T-helper 2 cell treated with Interferon-gamma antibody and Interleukin-4, amounts not matched to agents 100 ng/mL and 5 ng/mL, for 36 hours (primary cell): ENCODE measurements around the gene NDUFS7. TPM values are rescaled to one million over a fixed set of nuclear protein-coding genes. Genes with fewer than 3 reads are reported as not detected.

ENCODE experiments used
- intact Hi-C: fragments of 100-400 bp; cut with micrococcal nuclease; formaldehyde crosslinking; loops from one replicate; pipeline ENCODE4 v1.15.1; 2023
- total RNA-seq: library from RNA; stranded (reverse); gene quantifications from 2 replicates; pipeline ENCODE4 v1.2.3, GENCODE V29; 2022

The NDUFS7 gene
- total RNA-seq, 1 donor from 2014 or later, result 97.5 TPM

- intact Hi-C loops, result no loop called here
Measured at GRCh38 chr19:1364070-1364704, 19.5 kb upstream of the NDUFS7 start.

GRCh38 chr19:1365319-1366269, 18.1 kb upstream of the NDUFS7 start:
- intact Hi-C loops, result no loop called here

DNA sequence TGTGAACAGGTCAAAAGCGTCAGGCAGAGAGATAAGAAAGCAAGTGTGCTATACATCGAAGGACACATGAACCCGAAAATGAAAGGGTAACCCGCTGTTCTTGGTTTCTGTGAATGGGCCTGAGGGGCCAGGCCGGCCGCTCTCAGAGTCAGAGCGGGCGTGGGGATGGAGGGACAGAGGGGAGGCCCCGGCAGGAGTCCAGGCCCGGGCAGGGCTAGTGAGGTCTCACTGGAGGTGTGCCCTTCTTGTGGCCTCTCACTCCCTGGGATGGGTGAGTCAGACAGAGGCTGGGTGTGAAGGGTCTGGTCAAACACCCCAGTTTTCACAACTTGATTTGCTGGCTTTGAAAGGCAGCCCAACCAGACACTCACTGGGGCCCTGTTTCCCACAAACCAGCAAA, 17.4 kb upstream of the NDUFS7 start:
- intact Hi-C loops, result no loop called here

- intact Hi-C loops, result no loop called here
Measured at GRCh38 chr19:1366899-1367870, 16.5 kb upstream of the NDUFS7 start.

- intact Hi-C loops, result no loop called here
Measured at GRCh38 chr19:1369214-1369805, 14.4 kb upstream of the NDUFS7 start.

GRCh38 chr19:1370579-1371361, 12.9 kb upstream of the NDUFS7 start:
- intact Hi-C loops, result no loop called here

- intact Hi-C loops, result no loop called here
Measured at GRCh38 chr19:1373042-1373533, 10.6 kb upstream of the NDUFS7 start.

GRCh38 chr19:1373534-1374249, 10.0 kb upstream of the NDUFS7 start:
- intact Hi-C loops, result no loop called here

DNA sequence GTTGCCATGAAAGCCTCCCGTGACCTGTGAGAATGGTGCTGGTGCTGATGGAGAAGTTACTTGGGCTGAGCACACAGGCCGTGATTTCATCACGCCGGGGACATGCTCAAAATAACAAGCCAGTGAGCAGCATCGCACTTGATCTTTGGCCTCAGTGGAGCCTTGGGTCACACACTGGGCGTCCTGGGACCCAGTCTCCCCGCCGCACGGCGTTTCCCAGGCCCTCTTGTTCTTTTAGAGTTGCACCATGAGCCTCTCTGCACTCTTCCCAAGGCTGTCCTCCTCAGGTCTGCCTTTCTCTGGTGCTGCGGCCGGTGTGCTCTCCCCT, 9.5 kb upstream of the NDUFS7 start:
- intact Hi-C loops, result no loop called here

DNA sequence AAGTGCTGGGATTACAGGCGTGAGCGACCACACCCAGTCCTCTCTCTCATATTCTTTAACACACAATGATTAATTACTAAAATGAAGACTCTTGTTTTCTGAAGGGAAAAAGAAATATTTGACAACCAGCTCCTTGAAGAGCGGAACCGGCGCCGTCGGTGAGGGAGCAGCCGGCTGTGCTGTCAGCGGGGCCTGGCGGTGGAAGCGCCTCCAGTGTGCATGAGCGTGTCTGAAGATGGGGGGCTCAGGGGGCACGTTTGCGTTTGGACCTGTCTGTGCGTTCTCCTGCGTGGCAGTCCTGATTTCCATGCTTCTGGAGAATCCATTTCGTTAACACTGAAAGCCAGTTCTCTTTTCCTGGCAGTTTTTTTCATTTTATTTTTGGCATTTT, 7.3 kb upstream of the NDUFS7 start:
- intact Hi-C loops, result no loop called here

GRCh38 chr19:1377176-1377964, 6.3 kb upstream of the NDUFS7 start:
- intact Hi-C loops, result no loop called here

DNA sequence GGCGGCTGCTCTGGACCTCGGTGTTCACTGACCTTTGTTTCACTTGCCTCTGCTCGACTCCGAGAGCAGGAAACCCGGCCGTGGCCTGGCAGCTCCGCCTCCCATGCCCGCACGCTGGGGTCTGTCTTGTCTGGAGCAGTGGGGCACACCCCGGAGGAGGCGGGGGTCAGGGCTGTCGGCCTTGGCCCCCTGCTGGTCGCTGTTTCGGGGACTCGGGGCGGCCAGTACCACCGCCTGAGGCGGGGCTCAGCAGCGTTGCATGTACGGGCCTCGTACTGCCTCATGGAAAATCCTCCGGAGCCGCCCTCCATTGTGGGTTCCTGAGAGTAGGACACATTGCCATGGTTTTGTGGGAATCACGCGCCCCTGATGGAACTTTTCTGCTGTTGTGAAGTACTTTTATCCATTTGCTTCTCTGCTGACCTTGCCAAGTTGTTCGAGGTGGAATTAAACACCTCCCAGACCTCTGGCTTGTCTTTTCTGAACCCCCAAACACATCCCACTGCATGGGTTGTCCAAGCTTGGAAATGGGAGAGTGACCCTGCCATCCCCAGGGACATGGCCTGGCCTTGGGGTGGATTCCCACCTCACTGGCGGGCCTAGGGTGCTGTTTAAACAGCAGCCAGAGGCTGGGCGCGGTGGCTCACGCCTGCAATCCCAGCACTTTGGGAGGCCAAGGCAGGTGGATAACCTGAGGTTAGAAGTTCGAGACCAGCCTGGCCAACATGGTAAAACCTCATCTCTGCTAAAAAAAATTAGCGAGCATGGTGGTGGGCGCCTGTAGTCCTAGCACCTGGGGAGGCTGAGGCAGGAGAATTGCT, 5.5 kb upstream of the NDUFS7 start:
- intact Hi-C loops, result no loop called here

DNA sequence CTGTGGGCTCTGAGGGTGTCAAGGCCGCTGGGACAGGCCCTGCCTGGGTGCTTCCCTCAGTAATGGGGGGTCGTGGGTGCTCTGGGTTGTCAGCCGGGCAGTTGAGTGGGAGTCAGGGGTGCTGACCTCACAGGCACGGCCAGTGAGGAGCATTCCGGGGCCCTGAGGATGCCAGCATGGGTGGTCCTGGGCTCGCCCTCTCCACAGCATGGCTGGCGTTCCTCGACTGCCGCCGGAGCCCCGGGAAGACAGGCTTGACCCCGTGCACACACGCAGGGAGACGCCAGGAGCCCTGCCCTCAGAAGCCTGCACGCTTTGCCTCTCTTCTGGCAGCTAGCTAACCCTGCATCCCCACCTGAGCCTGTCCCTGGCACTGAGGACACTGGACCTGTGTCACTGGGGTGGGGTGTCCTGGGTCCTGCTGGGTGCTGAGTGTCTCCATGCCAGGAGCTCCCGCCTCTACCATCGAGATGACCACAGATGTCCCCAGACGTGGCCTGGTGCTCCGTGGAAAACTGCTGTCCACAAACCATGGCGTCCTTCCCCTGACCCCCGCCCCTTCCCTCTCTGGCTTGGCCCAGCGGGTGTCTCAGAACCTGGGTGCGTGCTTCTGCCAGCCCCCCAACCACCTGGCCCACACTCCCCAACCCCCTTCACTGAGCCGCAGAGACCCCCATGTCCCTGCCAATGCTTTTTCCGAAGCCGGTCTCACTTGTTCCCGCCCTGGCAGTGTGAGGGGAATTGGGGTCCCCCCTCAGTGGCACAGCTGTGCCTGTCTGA, 4.4 kb upstream of the NDUFS7 start:
- intact Hi-C loops, result no loop called here

DNA sequence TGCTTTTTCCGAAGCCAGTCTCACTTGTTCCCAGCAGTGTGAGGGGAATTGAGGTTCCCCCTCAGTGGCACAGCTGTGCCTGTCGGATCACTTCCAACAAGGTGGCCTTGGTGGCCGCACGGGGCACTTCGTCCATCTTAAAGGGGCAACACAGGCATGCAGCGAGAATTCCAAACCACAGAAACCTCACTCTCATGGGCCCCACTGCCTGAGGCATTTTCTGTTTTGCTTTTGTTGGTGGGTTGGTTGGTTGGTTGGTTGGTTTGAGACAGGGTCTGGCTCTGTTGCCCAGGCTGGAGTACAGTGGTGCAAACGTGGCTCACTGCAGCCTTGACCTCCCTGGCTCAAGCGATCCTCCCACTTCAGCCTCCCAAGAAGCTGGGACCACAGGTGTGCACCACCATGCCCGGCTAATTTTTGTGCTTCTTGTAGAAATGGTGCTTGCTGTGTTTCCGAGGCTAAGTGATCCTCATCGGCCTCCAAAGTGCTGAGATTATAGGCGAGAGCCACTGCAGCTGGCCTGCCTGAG, 3.7 kb upstream of the NDUFS7 start:
- intact Hi-C loops, result no loop called here

DNA sequence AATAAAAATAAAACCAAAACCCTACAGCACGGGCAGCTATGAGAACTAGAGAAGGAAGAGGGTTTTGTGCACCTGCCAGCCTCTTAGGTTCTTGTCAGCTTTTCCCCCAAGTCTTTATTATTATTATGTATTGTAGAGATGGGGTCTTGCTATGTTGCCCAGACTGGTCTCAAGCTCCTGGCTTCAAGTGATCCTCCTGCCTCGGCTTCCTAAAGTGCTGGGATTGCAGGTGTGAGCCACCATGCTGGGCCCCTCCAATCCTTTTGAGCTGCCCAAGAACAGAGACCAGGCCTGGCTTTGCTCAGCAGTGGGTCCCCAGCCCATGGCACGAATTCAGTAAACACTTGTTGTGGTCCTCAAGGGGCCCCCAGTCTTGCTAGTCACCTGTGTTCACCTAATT, 1.5 kb upstream of the NDUFS7 start:
- intact Hi-C loops, result loop anchor here (2.0 kb wide), 1 partner anchor 57 kb away; the partner anchor contains the start of gene RPS15

DNA sequence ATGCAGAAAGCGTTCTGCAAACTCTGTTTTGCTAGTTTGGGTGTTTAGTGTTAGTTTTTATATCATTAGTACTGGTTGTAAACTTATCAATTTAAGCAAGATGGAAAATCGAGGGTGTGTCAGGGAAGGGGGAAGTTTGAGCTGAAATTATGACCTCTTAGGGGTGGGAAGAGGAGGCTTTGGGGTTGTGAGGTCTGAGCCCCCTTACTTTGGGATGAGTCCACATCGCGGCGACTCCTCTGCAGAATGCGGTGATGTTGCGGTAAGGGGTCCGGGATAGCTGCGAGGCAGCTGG, 743 bp upstream of the NDUFS7 start:
- intact Hi-C loops, result loop anchor here (1.0 to 2.0 kb wide), 2 partner anchors 24 to 56 kb away; partner anchors contain the start of genes DAZAP1 and RPS15

DNA sequence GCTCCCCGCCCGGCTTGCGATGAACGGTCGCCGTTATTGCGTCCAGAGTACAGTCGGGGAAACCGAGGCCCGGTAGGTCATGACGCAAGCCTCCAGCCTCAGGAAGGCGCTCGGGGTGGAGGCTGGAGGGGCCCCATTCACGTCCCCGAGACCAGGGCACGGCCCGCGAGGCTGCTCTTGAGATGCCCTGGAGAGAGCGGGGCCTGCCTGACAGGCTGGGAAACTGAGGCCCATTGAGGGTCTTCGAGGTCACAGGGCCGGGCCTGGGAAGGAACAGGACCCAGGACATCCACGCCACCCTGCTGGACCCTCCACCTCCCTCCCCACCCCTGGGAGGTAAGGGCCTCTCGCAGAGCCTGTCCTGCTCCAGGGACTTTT, 367 bp downstream of the NDUFS7 start:
- intact Hi-C loops, result no loop called here
